ENCODE results near the gene THADA. TPM values are rescaled to one million over a fixed set of nuclear protein-coding genes. Genes with fewer than 3 reads are reported as not detected.

The THADA gene
- total RNA-seq, 1 donor from 2014 or later, result 28.3 TPM

DNA sequence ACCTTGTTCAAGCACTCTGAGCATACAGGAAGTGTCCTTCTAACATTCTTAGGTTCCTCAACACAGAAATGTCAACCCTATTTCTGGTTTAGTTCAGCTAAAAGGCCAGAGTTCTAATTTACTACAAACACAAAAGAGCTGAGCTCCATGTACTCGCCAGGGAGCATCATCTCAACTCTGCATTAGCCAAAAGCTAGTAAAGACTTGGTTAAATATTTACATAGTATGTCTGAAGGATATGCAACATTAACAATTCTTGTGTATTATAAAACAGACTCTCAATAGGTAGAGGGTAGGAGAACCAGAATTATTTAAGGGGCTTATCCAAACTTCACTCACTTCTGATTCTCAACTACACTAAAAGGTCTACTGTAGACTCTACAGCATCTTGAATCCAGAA lies 154.6 kb downstream of the THADA start:
- TF ChIP-seq, protein P1, sequence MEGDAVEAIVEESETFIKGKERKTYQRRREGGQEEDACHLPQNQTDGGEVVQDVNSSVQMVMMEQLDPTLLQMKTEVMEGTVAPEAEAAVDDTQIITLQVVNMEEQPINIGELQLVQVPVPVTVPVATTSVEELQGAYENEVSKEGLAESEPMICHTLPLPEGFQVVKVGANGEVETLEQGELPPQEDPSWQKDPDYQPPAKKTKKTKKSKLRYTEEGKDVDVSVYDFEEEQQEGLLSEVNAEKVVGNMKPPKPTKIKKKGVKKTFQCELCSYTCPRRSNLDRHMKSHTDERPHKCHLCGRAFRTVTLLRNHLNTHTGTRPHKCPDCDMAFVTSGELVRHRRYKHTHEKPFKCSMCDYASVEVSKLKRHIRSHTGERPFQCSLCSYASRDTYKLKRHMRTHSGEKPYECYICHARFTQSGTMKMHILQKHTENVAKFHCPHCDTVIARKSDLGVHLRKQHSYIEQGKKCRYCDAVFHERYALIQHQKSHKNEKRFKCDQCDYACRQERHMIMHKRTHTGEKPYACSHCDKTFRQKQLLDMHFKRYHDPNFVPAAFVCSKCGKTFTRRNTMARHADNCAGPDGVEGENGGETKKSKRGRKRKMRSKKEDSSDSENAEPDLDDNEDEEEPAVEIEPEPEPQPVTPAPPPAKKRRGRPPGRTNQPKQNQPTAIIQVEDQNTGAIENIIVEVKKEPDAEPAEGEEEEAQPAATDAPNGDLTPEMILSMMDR (IDR thresholded peaks at IDR 0.05), result no peak
- Mint-ChIP-seq H3K9me3 (ENCODE audit: unreplicated experiment) (no peaks in the 10 kb centered on the region), H3K27ac (ENCODE audit: unreplicated experiment) (no peak overlapping the region), H3K27me3 (ENCODE audit: unreplicated experiment) (no peaks in the 10 kb centered on the region), H3K36me3 (ENCODE audit: unreplicated experiment) (peaks cover 8% of the 10 kb centered on the region), H3K4me1 (ENCODE audit: unreplicated experiment) (peaks cover 12% of the 10 kb centered on the region), H3K4me3 (ENCODE audit: unreplicated experiment) (no peak overlapping the region)
- DNase-seq (ENCODE audit: extremely low spot score, unreplicated experiment), result no peak

DNA sequence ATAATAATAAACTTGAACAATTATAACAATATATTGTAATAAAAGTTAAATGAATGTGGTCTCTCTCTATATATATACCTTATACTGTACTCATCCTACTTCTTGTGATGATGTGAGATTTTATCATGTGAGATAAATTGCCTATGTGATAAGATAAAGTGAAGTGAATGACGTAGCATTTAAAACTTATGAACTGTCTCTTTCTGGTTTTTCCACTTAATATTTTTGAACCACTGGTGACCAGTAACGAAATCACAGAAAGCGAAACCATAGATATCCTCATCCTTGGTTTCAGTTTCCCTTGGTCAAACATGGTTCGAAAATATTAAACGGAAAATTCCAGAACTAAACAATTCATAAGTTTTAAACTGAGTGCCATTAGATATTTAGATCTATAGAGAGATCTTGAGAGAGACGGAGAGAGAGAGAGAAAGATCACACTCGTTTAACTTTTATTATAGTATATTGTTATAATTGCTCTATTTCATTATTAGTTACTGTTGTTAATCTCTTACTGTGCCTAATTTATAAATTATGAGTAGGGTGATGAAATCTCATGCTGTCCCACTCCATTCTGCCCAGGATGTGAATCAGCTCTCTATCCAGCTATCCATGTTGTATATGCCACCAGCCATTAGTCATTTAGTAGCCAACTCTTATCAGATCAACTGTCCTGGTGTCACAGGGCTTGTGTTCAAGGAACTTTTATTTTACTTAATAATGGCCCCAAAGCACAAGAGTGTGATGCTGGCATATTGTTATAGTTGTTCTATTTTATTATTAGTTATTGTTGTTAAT lies 156.8 kb downstream of the THADA start:
- no peak for DNase-seq (ENCODE audit: extremely low spot score, unreplicated experiment)
- H3K36me3 Mint-ChIP-seq (ENCODE audit: unreplicated experiment), result peaks cover 9% of the 10 kb centered on the region
- no peaks in the 10 kb centered on the region for H3K9me3 Mint-ChIP-seq (ENCODE audit: unreplicated experiment)
- no peak overlapping the region for H3K27ac Mint-ChIP-seq (ENCODE audit: unreplicated experiment)
- TF ChIP-seq, protein P1 (IDR thresholded peaks at IDR 0.05), result no peak
- no peak overlapping the region for H3K4me3 Mint-ChIP-seq (ENCODE audit: unreplicated experiment)
- H3K4me1 Mint-ChIP-seq (ENCODE audit: unreplicated experiment), result peaks cover 2% of the 10 kb centered on the region
- H3K27me3 Mint-ChIP-seq (ENCODE audit: unreplicated experiment), result no peaks in the 10 kb centered on the region

DNA sequence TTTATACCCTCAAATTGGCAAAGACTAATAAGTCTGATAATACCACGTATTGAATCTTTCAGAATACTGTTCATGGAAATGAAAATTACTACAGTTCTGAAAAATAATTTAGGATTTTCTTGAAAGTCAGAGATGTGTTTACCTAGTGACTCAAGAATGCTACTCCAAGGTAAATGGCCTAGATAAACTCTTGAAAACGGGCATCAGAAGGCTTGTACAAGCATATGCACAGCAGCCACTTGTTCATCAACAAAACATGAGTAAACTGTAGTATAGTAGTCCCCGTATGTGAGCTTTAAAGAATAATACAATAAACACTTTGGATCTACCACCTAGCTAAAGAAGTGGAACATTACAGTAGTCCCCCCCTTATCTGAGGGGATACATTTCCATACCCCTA lies 157.5 kb downstream of the THADA start:
- TF ChIP-seq, protein P1 (IDR thresholded peaks at IDR 0.05), result no peak
- peaks cover 9% of the 10 kb centered on the region for H3K36me3 Mint-ChIP-seq (ENCODE audit: unreplicated experiment)
- H3K4me3 Mint-ChIP-seq (ENCODE audit: unreplicated experiment), result no peak overlapping the region
- H3K4me1 Mint-ChIP-seq (ENCODE audit: unreplicated experiment), result peaks cover 2% of the 10 kb centered on the region
- H3K27me3 Mint-ChIP-seq (ENCODE audit: unreplicated experiment), result no peaks in the 10 kb centered on the region
- H3K9me3 Mint-ChIP-seq (ENCODE audit: unreplicated experiment), result no peaks in the 10 kb centered on the region
- H3K27ac Mint-ChIP-seq (ENCODE audit: unreplicated experiment), result no peak overlapping the region
- no peak for DNase-seq (ENCODE audit: extremely low spot score, unreplicated experiment)

DNA sequence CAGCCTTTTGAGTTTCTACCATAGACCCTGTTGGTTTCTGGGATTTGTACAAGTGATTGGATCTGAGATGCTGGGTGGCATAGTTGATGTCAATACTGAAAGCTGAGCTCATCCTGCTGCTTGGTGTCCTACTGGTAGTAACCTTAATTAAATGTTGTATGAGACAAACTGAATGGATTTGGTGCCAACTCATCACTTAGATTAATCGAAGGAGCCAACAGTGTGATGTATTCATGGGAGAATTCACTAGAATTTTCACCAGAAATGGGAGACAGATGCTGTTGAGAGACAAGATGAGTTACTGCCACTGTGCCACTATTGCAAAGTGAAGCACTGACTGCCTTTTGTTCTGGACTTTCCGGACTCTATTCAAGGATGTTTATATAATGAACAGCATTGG lies 158.5 kb downstream of the THADA start:
- no peak overlapping the region for H3K4me3 Mint-ChIP-seq (ENCODE audit: unreplicated experiment)
- TF ChIP-seq, protein P1 (IDR thresholded peaks at IDR 0.05), result no peak

DNA sequence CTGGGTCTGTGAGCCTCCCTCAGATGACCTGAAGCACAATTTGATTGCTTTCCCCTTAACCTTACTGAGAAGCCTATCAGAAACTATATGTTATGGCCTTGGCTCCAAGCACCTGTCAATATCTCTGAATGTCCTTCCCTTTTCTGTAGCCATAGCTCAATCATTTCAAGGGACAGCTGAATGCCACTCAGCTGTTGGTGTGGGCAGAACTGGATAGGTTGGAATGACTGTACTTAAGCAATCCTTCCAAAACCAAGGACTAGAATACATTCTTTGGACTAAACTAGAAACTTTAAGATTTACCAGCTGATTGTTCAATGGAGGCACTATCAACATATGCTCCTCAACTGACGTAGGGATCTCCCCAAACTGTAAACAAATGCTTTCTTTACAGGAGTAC lies 159.4 kb downstream of the THADA start:
- TF ChIP-seq, protein P1 (IDR thresholded peaks at IDR 0.05), result no peak
- DNase-seq (ENCODE audit: extremely low spot score, unreplicated experiment), result no peak
- peaks cover 2% of the 10 kb centered on the region for H3K4me1 Mint-ChIP-seq (ENCODE audit: unreplicated experiment)
- H3K9me3 Mint-ChIP-seq (ENCODE audit: unreplicated experiment), result peaks cover 5% of the 10 kb centered on the region
- no peak overlapping the region for H3K4me3 Mint-ChIP-seq (ENCODE audit: unreplicated experiment)
- peaks cover 10% of the 10 kb centered on the region for H3K36me3 Mint-ChIP-seq (ENCODE audit: unreplicated experiment)
- H3K27me3 Mint-ChIP-seq (ENCODE audit: unreplicated experiment), result no peaks in the 10 kb centered on the region
- no peak overlapping the region for H3K27ac Mint-ChIP-seq (ENCODE audit: unreplicated experiment)

More for the DNA sequence above, 158.5 kb downstream of the THADA start:
- peaks cover 5% of the 10 kb centered on the region for H3K9me3 Mint-ChIP-seq (ENCODE audit: unreplicated experiment)
- peaks cover 13% of the 10 kb centered on the region for H3K36me3 Mint-ChIP-seq (ENCODE audit: unreplicated experiment)
- no peaks in the 10 kb centered on the region for H3K27me3 Mint-ChIP-seq (ENCODE audit: unreplicated experiment)
- no peak for DNase-seq (ENCODE audit: extremely low spot score, unreplicated experiment)
- peaks cover 2% of the 10 kb centered on the region for H3K4me1 Mint-ChIP-seq (ENCODE audit: unreplicated experiment)
- no peak overlapping the region for H3K27ac Mint-ChIP-seq (ENCODE audit: unreplicated experiment)

Data from osteocyte (in vitro differentiated cells).